Activated CD4-positive, alpha-beta T cell treated with anti-CD3 and anti-CD28 coated beads, Interleukin-2, amount 50 U/mL, for 24 hours (primary cell): Measurements from ENCODE around the gene WSCD1.

Experiments used
- DNase-seq, 2 donors: peaks; one replicate each; pipeline ENCODE4 v3.0.0-alpha.2; 2020; ENCODE audit warnings: low read depth in 1 of 2, low spot score in 1 of 2

The WSCD1 gene

GRCh38 chr17:6059406-6059805 lies 10.8 kb upstream of the WSCD1 start:
- DNase-seq: no peak

DNA sequence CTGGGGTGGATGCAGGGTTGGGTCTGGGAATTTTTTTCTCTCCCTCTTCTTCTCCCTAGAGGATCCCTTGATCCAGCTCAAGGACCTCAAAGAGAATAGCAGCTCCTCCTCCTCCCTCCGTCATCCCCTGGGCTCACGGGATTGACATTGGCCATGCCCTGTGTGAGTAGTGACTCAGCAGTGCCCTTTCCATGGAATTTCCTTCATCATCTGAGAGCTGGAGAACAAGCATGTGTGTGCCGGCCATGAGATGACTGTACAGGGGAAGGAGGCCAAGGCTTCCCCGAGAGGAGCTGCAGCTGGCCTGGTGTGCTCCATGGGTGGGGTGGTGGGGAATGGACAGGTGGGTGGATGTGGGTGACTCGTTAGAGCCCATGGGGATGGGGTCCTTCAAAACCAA lies 8.9 kb upstream of the WSCD1 start:
- no peak for DNase-seq

- DNase-seq: no peak
These were observed 5.3 kb upstream of the WSCD1 start for GRCh38 chr17:6064868-6065267.

GRCh38 chr17:6065351-6065750 lies 4.8 kb upstream of the WSCD1 start:
- no peak for DNase-seq

DNA sequence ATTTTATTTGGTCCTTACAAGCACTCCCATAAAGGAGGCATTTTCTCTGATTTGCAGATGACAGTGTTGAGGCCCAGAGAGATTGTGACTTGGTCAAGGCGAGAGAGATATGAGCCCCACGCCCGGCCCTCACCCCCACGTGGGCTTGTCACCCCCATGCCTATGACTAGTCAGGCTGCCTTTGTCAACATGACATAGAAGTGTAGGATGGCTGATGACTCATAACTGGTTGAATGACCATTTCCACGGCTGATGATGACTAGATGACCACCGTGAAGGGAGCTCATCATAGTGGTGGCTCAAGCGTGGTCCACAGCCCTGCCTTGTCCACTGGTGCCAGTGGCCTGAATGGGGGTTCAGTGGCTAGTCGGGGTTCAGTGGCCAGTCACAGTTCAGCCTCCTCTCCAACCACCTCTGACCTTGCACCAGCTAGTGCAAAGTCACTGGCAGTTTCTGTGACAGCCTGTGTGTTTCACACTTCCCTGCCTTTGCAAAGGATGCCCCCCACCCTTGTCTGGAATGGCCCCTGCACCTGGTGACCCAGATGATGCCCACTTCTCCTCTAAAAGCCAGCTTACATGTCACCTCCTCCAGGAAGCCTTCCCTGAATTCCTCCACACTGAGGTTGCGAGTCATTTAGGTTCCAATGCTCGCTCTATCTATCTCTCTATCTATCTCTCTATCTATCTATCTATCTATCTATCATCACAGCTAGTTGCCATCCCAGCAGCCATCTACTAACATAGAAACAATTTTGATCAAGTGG lies 3.8 kb upstream of the WSCD1 start:
- no peak for DNase-seq

GRCh38 chr17:6067060-6067459 lies 3.1 kb upstream of the WSCD1 start:
- DNase-seq: no peak

DNA sequence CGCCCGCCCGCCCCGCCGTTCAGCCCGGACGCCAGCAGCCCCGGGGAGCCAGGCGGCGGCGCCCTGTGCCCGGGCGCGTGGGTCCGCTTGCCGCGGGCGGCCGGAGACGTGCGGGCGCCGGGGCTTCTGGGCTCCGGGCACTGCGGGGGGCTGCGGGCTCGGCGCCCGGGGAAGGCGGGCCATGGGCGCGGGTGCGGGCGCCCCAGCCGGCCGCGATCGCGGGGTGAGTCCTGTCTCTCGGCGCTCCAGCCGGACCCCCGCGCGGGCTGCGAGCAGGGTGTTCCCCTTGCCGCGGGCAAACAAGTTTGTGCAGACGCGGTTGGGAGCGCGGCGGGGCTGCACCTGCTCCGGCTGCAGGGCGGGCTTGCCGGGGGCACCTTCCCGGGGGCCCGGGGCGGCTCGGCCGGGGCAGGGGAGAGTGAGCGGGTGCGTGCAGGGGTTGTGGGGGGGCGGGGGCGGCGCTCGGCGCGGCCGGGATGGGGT lies 292 bp downstream of the WSCD1 start:
- no peak for DNase-seq

GRCh38 chr17:6070913-6071511 lies 833 bp downstream of the WSCD1 start:
- no peak for DNase-seq

DNA sequence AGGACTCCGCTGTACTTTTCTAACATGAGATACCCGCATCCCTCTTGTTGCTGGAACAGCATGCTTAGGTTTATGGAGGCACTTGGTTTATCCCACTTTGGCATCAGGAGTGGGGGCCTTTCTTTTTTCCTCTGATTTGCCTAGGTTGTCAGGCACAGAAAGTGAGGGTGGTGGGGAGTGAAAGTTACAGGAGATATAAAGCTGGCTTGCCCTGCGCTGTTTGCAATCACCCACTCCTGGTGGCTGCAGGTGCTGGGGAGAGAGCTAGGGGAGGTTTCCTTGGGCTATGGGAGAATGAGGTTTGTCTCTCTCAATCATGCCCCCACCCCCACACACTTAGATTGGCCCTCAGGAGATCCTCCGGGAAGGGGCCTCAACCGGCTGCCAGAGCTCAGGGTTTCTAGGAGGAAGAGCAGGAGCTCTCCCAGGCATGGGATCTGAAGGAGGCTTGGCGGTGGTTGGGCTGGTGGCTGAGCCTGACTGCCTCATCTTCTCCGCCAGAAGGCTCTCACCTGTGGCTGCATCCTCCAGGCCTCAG lies 1.4 kb downstream of the WSCD1 start:
- DNase-seq: no peak

DNA sequence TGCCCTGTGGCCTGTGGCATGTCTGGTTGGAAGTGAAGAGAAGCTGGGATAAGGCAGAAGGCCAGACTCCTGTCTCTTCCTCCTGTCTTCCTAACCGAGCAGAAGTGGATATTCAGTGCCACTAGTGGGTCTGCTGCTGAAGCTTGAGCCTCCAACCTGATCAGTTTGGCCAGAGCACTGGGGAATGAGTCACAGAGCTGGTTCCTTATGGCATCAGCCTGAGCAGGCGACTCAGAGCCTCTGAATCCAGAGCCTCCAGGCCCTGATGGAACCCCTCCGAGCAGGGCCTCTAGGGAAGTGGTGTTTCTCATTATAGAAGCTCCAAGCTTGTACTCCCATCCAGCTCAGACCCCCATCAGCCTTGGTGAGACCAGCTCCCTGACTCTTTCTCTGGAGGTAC lies 2.0 kb downstream of the WSCD1 start:
- DNase-seq: no peak

DNA sequence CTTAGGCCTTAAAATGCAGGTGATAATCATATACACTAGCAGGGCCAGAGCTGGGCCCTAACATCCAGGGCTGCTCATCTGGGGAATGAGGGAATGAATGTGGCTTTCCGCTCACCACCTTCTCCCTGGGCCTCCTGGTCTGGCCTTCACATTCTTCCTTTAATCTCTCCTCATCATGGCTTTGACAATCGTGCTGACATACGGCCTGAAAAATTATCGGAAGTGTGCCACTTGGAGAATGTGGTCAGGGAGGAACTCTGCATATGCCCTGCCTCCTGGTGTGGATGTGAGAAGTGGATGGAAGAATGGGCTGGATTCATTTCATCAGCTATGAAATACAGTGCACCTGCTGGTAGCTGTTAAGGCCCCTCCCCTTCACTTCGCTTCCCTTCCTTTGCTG lies 2.4 kb downstream of the WSCD1 start:
- DNase-seq: no peak

- DNase-seq: no peak
These were observed 3.4 kb downstream of the WSCD1 start for GRCh38 chr17:6073620-6074019.

DNA sequence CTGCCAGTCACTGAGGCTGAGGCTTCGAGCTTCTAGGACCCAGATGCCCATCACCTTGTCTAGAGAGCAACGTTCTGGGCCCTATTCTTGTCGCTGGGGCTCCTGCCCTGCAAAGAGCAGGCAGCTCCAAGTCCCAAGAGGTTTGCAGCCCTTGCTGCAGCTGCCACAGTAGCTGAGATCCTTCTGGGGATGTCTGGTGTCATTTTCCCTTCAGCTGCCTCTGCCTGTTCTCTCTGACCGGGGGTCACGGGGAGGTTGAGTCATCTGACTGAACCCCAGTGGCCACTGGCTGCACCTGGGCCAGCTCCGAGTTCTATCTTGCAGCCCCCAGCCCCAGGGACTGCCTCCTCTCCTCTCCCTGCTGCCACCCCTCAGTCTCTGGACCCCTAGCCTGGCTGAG lies 4.9 kb downstream of the WSCD1 start:
- no peak for DNase-seq

- DNase-seq: no peak
These were observed 5.7 kb downstream of the WSCD1 start for GRCh38 chr17:6075845-6076244.

DNA sequence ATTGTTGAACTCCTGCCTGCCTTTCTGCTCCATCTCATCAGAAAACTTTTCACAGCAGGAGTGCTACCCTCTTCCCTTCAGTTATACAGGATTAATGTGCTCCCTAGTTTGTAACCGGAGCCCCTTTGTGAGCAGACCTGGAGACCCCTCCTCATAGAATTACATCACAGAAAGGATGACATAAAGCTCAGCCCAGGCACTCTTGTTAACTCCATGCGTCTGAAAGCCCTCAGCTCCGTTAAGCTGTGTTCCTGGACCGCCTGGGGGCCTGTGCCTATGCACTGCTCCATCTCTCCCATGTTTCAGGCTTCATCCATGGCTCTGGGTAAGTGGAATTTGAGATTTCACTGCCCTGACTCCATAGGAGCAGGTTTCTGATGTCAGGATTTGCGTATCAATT lies 7.6 kb downstream of the WSCD1 start:
- DNase-seq: no peak

DNA sequence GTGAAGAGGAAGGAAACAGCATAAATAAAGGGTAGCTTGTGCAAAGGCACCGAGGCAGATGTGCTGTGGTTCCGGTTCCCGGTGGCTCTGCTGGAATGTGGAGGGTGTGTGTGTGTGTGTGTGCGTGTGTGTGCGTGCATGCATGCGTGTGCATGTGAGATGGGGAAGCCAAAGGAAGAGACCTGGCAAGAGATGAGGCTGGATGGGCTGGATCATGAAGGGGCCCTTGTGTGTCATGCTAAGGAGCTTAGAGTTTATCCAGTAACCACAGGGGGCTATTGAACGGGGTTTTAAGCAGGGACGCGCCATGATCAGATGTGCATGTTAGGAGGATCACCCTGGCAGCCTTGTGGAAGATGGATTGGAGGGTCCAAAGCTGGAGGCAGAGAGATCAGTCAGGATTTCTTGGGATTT lies 8.3 kb downstream of the WSCD1 start:
- no peak for DNase-seq

DNA sequence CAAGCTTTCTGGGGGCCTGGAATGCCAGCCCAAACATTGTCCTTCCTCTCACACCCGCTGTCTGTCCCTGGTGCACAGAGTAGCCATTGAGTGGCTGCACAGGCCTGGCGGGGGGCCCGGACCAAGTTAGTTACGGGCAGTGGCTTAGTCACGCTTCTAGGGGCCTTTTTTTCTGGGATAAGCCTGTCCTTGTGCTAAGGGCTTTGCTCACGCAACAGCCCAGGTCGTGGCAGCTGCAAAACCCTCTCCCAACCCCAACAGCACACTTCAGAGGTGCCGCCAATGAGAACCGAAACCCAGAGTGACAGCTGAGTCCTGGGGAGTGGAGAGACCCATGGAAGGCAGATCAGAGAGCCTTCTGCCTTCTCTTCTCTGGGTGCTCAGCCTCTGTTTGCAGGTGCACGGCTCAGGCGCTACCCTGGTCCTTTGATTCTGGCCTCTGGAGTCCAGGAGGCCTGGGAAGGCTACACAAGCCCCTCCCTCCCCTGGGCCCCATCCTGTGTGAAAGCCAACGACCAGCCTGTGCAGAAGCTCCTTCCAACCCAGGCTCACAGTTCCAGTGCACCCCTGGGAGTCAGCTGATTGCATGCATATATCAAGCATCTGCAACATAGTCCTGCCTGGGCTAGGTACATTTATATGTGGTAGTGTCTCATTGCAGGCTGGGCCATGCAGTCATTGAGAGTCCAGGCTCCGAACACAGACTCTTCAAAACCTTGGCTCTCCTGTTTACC lies 9.1 kb downstream of the WSCD1 start:
- DNase-seq: no peak

DNA sequence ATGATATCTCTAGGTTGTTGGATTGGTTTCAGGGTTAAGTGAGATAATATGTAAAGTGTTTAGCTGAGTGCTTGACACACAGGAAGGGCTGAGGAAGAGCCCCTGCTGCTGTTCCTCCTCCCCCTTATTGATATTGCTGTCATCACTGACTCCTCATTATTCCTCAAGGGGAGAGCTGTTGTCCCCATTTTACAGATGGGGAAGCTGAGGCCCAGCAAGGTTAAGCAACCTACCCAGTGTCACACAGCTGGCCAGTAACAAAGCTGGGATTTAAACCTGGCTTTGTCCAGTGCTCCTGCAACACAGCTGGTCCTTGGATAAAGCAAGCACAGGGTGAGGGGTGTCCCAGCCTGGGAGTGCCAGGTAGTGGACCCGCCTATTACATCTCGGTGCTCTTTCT lies 9.8 kb downstream of the WSCD1 start:
- no peak for DNase-seq

GRCh38 chr17:6080711-6081430 lies 10.7 kb downstream of the WSCD1 start:
- DNase-seq: no peak

DNA sequence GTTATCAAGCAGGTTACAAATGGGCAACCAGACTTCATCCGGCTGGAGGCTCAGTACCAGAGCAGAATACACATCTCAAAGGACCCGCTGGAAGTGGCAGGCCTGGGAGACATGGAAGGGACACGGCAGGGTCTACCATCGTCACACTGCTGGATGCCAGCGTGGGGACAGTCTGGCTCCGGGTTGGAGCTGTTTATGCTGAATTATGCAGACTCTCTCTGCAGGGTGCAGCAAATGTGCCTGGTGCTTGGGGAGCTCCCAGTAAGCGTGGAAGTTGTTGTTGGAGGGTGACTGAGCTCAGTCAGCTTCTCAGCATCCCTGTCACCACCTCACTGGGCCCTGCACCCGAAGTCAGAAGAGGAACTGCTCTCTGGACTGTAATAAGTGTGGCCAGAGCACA lies 12.2 kb downstream of the WSCD1 start:
- no peak for DNase-seq
